Activated CD8-positive, alpha-beta memory T cell treated with anti-CD3 and anti-CD28 coated beads, Interleukin-2, amount 10 ng/mL, durations not matched to agents 7 days and 5 days (primary cell): ENCODE measurements around the gene EPAS1. TPM values are rescaled to one million over a fixed set of nuclear protein-coding genes. Genes with fewer than 3 reads are reported as not detected.
A peak's percentile ranks its signal among the peaks of the same experiment; 100 is the strongest.

Experiments used
- ATAC-seq: fragments of 150-1000 bp; cut with Tn5 transposase; one replicate; pipeline ENCODE4 v1.10.0; 2021; ENCODE audit warnings: moderate library complexity
- CTCF ChIA-PET: fragments of 350-600 bp; sonication (Branson Sonifier 250); formaldehyde crosslinking; loops from one replicate; lab custom pipeline; 2021; ENCODE audit warnings: antibody characterized with exemption; lab: Charles Lee
- DNase-seq: peaks from one replicate; pipeline ENCODE4 v3.0.0-alpha.2; 2020
- H3K27ac Mint-ChIP-seq: one replicate; pipeline ENCODE4 v1.8.0; 2021; ENCODE audit warnings: mild to moderate bottlenecking, mixed read lengths
- H3K27me3 Mint-ChIP-seq: one replicate; pipeline ENCODE4 v1.8.0; 2021; ENCODE audit warnings: mixed read lengths
- H3K36me3 Mint-ChIP-seq: one replicate; pipeline ENCODE4 v1.8.0; 2021; ENCODE audit warnings: mild to moderate bottlenecking, mixed read lengths
- H3K4me1 Mint-ChIP-seq: one replicate; pipeline ENCODE4 v1.8.0; 2021; ENCODE audit warnings: mixed read lengths
- H3K4me3 Mint-ChIP-seq: one replicate; pipeline ENCODE4 v1.8.0; 2021; ENCODE audit warnings: mild to moderate bottlenecking, moderate library complexity, mixed read lengths
- H3K9me3 Mint-ChIP-seq: one replicate; pipeline ENCODE4 v1.8.0; 2022; ENCODE audit warnings: low read depth, mixed read lengths
- total RNA-seq, 2 experiments: library from RNA; stranded (reverse); gene quantifications; one replicate each; pipeline ENCODE4 v1.2.3, GENCODE V29; 2021

EPAS1 gene
- total RNA-seq, 2 experiments from 2014 or later, result 15.6 to 42.5 TPM

DNA sequence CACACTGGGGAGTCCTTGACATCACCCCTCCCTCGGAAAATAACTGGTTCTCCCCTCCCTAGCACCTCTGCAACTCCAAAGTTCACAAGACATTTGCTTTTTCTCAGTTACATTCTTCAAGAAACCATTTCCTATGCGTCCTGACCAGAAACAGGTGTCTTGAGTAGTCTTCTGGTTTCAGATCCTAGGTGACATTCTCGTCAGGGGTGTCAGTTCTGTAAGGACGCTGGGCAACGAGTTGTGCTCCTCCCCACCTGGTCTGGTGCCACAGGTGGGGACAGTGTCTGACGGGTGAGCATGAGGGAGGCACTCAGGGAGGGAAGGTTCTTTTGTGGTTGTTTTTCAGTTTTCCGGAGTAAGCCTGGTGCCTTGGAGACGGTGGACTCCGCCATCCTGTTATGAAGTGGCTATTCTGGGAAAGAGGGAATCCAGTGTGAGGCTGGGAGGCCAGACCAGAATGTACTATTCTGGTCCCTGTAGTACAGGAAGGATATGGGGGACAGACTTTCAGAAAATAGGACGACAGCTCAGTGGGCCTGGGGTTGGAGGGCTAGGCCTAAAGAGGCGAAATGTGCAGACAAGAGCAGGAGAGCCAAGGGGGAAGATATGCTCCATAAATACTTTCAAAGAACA lies 50.6 kb downstream of the EPAS1 start:
- CTCF ChIA-PET, result no interaction called here
- H3K9me3 Mint-ChIP-seq, result no peaks in the 10 kb centered on the region
- H3K4me1 Mint-ChIP-seq, result peaks cover 43% of the 10 kb centered on the region
- DNase-seq (no peak), ATAC-seq (no peak)
- H3K36me3 Mint-ChIP-seq, result peaks cover 9% of the 10 kb centered on the region
- no peak overlapping the region for H3K27ac Mint-ChIP-seq
- no peak overlapping the region for H3K4me3 Mint-ChIP-seq
- no peaks in the 10 kb centered on the region for H3K27me3 Mint-ChIP-seq

DNA sequence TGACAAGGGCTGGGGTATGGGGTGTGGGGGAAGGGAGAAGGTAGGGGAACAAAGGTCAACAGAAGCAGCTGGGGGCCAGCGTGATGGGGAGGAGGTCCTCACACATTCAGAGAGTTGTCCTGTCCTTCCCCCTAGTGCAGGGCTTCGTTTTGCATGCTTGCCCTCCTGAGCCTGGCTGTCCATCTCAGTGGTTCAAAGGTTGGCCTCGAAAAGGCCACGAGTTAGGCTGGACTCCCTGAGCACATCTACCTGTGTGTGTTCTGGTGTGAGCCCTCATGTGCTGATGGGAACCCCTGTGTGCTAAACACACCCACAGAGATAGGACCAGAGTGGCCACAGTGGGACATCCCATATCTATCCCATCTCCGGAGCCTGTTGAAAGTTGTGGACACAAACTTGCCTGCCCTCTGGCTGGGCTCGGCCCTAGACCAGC lies 51.9 kb downstream of the EPAS1 start:
- H3K4me1 Mint-ChIP-seq, result peaks cover 53% of the 10 kb centered on the region
- CTCF ChIA-PET, result interaction anchor here (1.1 to 2.0 kb wide), 3 partner anchors 14 to 21 kb away, joined by 3 to 7 read pairs (median 5); no protein-coding TSS in a partner anchor
- H3K27ac Mint-ChIP-seq, result no peak overlapping the region
- H3K9me3 Mint-ChIP-seq, result no peaks in the 10 kb centered on the region
- ATAC-seq (no peak), DNase-seq (no peak)
- H3K27me3 Mint-ChIP-seq, result no peaks in the 10 kb centered on the region
- no peak overlapping the region for H3K4me3 Mint-ChIP-seq
- peaks cover 9% of the 10 kb centered on the region for H3K36me3 Mint-ChIP-seq

DNA sequence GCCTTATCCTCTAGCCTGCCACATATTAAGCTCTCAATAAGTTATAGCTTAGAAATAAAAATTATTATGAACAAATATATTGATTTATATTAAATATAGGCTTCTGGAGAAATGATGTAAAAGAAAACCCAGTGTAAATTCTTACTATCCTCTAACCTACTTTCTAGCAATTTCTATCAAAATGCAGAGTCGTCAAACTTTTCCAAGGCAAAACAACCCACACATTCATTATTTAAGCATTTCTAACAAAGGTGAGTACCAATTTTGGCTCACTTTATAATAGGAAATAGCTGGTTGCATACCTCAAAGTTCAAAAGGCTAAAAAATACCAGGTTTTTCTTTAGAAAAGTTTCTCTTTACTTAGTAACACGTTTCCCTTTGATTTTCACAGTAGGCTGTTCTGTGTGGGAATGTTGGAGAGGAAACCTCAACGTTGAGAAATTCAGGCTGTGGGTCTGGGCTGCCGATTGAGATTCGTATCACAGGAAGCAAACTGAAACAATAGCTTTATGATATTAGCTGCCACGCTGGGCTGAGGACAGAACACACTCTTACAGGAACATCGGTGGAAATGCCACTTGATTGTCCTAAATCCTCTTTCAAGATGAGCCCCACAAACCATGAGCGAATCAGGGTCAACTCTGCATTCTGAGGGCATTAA lies 53.0 kb downstream of the EPAS1 start:
- no peak overlapping the region for H3K27ac Mint-ChIP-seq
- H3K4me1 Mint-ChIP-seq, result peaks cover 53% of the 10 kb centered on the region
- DNase-seq (no peak), ATAC-seq (no peak)
- H3K36me3 Mint-ChIP-seq, result peaks cover 12% of the 10 kb centered on the region
- no peaks in the 10 kb centered on the region for H3K27me3 Mint-ChIP-seq
- H3K9me3 Mint-ChIP-seq, result no peaks in the 10 kb centered on the region
- no peak overlapping the region for H3K4me3 Mint-ChIP-seq
- CTCF ChIA-PET, result interaction anchor here (1.0 to 2.0 kb wide), 6 partner anchors 11 to 22 kb away, joined by 3 to 7 read pairs (median 4); no protein-coding TSS in a partner anchor

DNA sequence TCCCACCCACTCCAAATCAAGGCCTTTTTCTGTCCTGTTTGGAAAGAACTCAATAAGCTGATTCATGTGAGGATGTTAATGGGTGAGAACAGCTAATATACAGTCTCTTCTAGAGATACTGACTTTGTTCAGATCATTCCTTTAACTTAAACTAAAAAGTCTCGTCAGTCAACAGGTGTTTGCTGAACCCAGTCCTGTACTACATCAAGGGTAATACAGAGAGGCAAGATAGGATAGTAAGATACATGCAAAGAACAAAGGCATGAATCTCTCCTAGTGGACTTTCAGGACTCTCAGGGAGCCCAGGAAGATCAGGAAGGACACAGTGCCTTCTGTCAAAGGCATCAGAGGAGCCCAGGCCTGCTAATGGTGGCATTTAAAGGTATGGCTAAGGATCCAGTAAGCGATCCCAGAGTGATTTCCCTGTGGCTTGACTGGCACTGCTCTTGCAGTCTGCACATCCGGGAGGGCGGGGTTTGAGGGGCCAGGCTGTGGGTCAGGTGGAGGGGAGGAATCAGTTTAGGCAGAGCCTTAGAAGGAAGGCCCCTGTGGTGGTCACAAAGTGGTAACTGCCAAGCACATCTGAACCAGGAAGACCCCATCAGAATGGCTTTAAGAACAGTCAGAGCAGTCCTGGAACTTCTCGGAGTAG lies 54.0 kb downstream of the EPAS1 start:
- Mint-ChIP-seq H3K27me3 (no peaks in the 10 kb centered on the region), H3K9me3 (no peaks in the 10 kb centered on the region), H3K36me3 (peaks cover 12% of the 10 kb centered on the region), H3K4me1 (peaks cover 54% of the 10 kb centered on the region), H3K27ac (peak overlapping the region; percentile 93), H3K4me3 (peak overlapping the region; percentile 69)
- ATAC-seq, result peak; percentile 68
- DNase-seq, result peak; percentile 81
- CTCF ChIA-PET, result no interaction called here

DNA sequence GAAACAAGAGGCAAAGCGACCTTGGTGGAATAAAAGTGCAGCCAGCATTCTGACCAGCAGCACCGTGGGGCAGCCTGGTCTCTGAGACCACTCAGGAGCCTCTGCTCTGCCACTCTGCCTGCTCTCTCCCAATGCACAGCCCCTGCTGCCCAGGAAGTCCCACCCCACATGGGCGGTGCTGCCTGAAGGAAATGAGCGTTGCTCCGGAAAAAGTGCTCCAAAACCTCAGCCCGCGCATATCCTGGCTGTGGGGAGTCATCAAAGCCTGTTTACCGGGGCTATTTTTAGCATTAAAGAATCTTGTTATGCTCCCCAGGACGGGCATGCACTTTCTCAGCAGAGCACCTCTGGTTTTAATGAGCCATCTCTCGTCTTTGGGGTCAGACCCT lies 54.5 kb downstream of the EPAS1 start:
- CTCF ChIA-PET, result no interaction called here
- Mint-ChIP-seq H3K4me1 (peaks cover 58% of the 10 kb centered on the region), H3K36me3 (peaks cover 18% of the 10 kb centered on the region), H3K27me3 (no peaks in the 10 kb centered on the region), H3K27ac (peak overlapping the region; percentile 93), H3K4me3 (peak overlapping the region; percentile 69), H3K9me3 (no peaks in the 10 kb centered on the region)
- DNase-seq, result peak; percentile 90
- peak; percentile 88 for ATAC-seq

DNA sequence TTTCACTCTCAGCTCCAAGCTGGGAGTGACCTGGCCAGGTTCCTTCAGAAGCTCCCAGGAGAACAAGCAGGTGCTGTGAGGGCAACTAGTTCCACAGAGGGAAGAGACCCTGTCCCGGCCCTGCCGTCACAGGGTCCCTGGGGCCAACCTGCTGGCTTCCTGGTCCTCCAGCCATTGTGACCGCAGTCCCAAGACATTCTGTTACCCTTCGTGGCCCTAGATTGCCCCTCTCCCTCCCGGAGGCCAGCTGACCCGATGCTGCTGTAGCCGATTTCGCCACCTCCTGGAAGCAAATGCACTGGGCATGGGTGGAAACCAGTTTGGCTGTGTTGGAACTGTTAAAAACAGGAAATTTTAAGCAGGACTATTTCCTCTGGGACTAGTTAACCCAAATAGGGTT lies 55.4 kb downstream of the EPAS1 start:
- Mint-ChIP-seq H3K27me3 (no peaks in the 10 kb centered on the region), H3K4me3 (no peak overlapping the region), H3K27ac (peak overlapping the region; percentile 93), H3K9me3 (no peaks in the 10 kb centered on the region), H3K4me1 (peaks cover 63% of the 10 kb centered on the region), H3K36me3 (peaks cover 26% of the 10 kb centered on the region)
- CTCF ChIA-PET, result interaction anchor here (1.1 kb wide), 1 partner anchor 9 kb away, joined by 3 read pairs; no protein-coding TSS in a partner anchor
- DNase-seq, result no peak
- ATAC-seq, result no peak

DNA sequence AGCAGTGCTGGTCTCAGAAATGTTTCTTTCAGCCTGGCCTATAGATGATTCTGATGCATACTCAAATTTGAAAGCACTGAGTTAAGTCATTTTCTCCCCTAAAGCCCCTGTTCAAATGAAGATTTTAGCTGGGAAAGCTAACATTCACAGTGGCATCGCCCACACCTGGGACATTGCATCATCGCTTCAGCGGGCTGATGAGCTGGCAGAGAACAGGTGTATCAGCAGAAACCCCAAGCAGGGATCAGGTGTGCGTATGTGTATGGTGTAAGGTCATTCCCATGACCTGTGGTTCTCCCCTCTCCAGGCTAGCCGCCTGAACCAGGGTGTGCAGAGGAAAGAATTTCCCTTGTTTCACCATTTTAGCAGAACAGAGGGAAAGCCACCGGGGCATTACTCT lies 56.3 kb downstream of the EPAS1 start:
- H3K4me3 Mint-ChIP-seq, result no peak overlapping the region
- H3K27ac Mint-ChIP-seq, result peak overlapping the region; percentile 30
- H3K27me3 Mint-ChIP-seq, result no peaks in the 10 kb centered on the region
- peaks cover 31% of the 10 kb centered on the region for H3K36me3 Mint-ChIP-seq
- peaks cover 58% of the 10 kb centered on the region for H3K4me1 Mint-ChIP-seq
- DNase-seq (no peak), ATAC-seq (no peak)
- H3K9me3 Mint-ChIP-seq, result no peaks in the 10 kb centered on the region
- CTCF ChIA-PET, result interaction anchor here (1.1 kb wide), 1 partner anchor 8 kb away, joined by 3 read pairs; no protein-coding TSS in a partner anchor

DNA sequence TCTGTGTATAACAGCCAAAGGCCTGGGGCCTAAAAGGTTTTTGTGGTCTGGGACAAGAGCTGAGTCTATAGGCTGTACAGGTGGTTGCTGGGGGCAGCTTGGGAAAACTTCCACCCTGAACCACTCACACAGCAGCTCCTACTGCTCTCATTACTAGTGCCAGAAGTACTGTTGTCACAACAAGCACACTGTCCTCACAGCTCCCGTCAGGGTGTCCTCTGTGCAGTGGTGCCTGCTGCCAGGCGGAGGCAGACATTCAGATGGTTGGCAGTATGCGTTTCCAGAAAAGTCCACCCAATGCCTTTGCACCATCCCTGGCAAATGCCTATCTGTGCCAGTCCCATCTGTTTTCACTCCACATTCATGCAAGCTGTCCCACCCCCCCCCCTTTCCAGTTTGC lies 58.5 kb downstream of the EPAS1 start:
- H3K36me3 Mint-ChIP-seq, result peaks cover 33% of the 10 kb centered on the region
- no peak overlapping the region for H3K4me3 Mint-ChIP-seq
- CTCF ChIA-PET, result interaction anchor here (1.2 to 1.4 kb wide), 3 partner anchors 10 to 293 kb away, joined by 3 to 4 read pairs (median 3); no protein-coding TSS in a partner anchor
- no peaks in the 10 kb centered on the region for H3K27me3 Mint-ChIP-seq
- H3K9me3 Mint-ChIP-seq, result no peaks in the 10 kb centered on the region
- DNase-seq (no peak), ATAC-seq (no peak)
- H3K27ac Mint-ChIP-seq, result no peak overlapping the region
- peaks cover 43% of the 10 kb centered on the region for H3K4me1 Mint-ChIP-seq

DNA sequence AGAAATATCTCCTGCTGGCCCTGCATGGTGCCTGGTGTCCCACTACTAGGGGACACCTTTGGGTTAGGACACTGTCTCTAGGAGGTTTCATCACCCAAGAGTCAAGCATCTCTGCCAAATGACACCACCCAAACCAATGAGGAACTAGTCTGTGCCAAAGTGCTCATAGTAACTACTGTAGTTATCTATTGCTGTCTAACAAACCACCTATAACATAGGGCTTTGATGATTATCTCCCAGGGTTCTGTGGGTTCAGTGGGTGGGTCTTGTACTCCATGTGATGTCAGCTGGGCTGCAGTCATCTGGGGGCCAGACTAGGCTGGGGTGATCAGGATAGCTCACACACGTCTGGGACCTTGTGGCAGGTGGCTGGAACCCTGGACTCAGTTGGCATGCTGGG lies 59.8 kb downstream of the EPAS1 start:
- ATAC-seq, result no peak
- H3K9me3 Mint-ChIP-seq, result no peaks in the 10 kb centered on the region
- H3K4me1 Mint-ChIP-seq, result peaks cover 38% of the 10 kb centered on the region
- CTCF ChIA-PET, result interaction anchor here (1.4 to 2.2 kb wide), 2 partner anchors 8 to 15 kb away, joined by 3 to 7 read pairs; no protein-coding TSS in a partner anchor
- H3K27ac Mint-ChIP-seq, result peak overlapping the region; percentile 47
- no peaks in the 10 kb centered on the region for H3K27me3 Mint-ChIP-seq
- H3K4me3 Mint-ChIP-seq, result no peak overlapping the region
- peaks cover 36% of the 10 kb centered on the region for H3K36me3 Mint-ChIP-seq
- no peak for DNase-seq

DNA sequence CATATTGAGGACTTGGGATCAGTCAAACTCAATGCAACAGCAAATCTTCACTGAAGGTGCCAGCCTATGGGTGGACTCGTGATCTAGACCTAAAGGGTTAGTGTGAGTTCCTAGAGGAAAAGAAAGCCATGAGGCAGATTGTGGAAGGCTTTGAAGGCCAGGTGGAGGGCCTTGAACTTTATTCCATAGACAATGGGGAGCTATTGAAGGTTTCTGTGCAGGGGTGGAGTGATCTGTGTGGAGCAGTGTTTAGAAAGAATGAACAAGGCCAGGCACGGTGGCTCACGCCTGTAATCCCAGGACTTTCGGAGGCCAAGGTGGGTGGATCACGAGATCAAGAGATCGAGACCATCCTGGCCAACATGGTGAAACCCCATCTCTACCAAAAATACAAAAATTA lies 61.5 kb downstream of the EPAS1 start:
- DNase-seq (no peak), ATAC-seq (no peak)
- Mint-ChIP-seq H3K27ac (no peak overlapping the region), H3K36me3 (peaks cover 36% of the 10 kb centered on the region), H3K9me3 (no peaks in the 10 kb centered on the region), H3K4me3 (no peak overlapping the region), H3K27me3 (no peaks in the 10 kb centered on the region), H3K4me1 (peaks cover 39% of the 10 kb centered on the region)
- CTCF ChIA-PET, result no interaction called here

DNA sequence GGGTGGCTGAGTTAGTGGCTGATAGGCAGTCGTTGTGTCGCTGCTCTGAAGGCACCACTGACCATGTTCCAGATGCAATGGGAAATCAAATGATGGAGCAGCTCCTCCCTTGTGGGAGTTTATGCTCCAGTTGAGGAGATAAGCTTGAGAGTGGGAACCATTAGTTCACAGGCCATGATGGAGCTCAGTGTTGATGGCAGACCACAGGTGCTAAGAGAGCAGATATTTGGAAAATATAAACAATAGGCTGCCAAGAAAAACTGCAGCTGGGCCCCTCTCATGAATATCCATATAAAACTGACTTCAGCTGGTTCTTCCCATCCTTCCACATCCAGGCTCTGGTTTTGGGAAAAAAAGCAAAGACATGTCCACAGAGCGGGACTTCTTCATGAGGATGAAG lies 63.1 kb downstream of the EPAS1 start:
- no peak overlapping the region for H3K4me3 Mint-ChIP-seq
- CTCF ChIA-PET, result no interaction called here
- H3K4me1 Mint-ChIP-seq, result peaks cover 49% of the 10 kb centered on the region
- H3K27ac Mint-ChIP-seq, result no peak overlapping the region
- DNase-seq (no peak), ATAC-seq (no peak)
- H3K9me3 Mint-ChIP-seq, result no peaks in the 10 kb centered on the region
- H3K36me3 Mint-ChIP-seq, result peaks cover 36% of the 10 kb centered on the region
- H3K27me3 Mint-ChIP-seq, result no peaks in the 10 kb centered on the region

DNA sequence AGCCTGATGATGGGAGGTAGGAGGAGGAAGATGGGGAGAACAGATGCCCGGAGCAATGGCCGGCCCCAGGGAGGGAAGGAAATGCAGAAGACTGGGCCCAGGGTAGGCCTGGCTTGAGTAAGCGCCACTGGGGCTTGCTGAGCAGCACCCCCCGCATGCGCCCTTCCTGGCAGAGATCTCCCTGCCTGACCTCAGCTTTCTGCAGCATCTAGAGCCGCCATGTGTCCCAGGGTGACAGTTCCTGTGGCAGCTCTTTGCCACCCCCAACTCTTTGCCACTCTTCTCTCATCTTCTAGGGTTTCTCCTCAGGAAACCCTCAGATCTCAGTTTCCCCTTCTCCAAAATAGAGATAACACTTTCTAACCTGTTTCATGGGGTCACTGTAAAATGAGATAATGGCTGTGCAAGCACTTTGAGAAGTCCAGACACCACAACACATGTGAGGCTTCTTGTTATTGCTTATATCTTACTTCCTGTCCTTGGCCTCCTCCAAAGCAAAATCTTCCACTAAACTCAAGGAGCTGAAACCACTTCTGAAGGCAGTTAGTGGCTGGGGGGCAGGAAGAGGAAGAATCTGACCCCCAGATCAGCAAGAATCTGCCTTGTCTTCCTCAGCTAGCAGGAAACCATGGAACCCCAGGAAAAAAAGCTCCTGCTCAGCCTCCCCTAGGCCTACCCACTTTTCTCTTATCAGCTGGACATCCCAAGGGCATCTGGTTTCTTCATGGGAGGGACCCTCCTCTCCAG lies 64.9 kb downstream of the EPAS1 start:
- Mint-ChIP-seq H3K27ac (peak overlapping the region; percentile 63), H3K36me3 (peaks cover 28% of the 10 kb centered on the region), H3K9me3 (no peaks in the 10 kb centered on the region), H3K4me3 (no peak overlapping the region), H3K27me3 (no peaks in the 10 kb centered on the region), H3K4me1 (peaks cover 40% of the 10 kb centered on the region)
- ATAC-seq (no peak), DNase-seq (no peak)
- CTCF ChIA-PET, result interaction anchor here (0.9 to 2.6 kb wide), 8 partner anchors 9 to 351 kb away, joined by 3 to 22 read pairs (median 3); no protein-coding TSS in a partner anchor

DNA sequence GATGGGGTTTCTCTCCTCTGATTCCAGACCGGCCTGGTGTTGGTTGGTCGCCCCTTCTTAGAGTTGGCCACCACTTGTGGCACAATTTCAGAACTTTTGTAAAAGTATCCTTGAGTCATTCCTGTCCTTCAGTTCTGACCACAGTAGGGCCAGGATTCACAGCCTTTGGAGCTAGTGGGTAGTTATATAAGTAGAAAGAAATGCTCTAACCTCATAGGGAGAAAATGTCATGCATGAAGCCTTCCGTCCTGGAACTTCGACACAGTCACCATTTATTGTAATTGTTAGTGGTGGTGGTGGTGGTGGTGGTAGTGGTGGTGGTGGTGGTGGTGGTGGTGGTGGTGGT lies 65.4 kb downstream of the EPAS1 start:
- H3K4me1 Mint-ChIP-seq, result peaks cover 39% of the 10 kb centered on the region
- H3K27me3 Mint-ChIP-seq, result no peaks in the 10 kb centered on the region
- peak overlapping the region; percentile 63 for H3K27ac Mint-ChIP-seq
- no peak for ATAC-seq
- no peak overlapping the region for H3K4me3 Mint-ChIP-seq
- CTCF ChIA-PET, result interaction anchor here (0.9 to 2.6 kb wide), 12 partner anchors 16 to 369 kb away, joined by 3 to 22 read pairs (median 3); no protein-coding TSS in a partner anchor
- no peak for DNase-seq
- H3K36me3 Mint-ChIP-seq, result peaks cover 22% of the 10 kb centered on the region
- H3K9me3 Mint-ChIP-seq, result no peaks in the 10 kb centered on the region
